ENCODE data around the gene CCDC28B. TPM values are rescaled to one million over a fixed set of nuclear protein-coding genes. Genes with fewer than 3 reads are reported as not detected.

CCDC28B gene
- total RNA-seq, 2 experiments from 2014 or later: 20.2 to 23.5 TPM

DNA sequence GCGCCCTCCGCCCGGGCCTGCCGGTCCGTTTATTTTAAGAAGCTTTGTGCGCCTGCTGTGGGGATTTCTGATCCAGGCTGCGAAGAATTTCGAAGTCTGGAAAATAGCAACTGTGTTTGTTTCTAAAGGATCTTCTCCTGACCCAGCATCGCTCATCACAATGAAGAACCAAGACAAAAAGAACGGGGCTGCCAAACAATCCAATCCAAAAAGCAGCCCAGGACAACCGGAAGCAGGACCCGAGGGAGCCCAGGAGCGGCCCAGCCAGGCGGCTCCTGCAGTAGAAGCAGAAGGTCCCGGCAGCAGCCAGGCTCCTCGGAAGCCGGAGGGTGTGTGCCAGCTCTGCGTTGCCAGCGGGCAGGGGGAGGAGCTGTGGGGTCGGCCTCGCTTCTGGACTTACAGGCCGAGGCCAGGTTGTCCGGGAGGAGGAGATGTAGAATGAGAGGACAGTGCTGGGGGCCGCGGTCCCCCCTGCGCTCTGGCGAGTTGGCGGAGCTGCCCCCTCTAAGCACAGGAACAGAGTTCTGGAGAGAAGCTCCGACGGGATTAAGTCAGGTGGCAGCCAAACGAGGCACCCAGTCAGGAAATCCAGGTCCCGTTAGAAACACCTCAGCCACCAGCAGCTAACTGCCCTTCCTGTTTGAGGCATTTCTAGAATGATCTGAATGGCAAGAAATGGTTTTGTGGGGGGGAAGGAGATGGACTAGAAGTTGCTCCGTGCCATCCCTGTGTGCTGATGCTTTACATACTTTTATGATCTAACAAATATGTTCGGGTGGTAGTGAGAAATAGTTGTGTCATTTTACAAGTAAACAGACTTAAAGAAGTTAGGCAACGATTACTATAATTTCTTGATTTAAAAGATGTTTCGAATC is 20.0 kb upstream of the CCDC28B start:
- ChIA-PET POLR2A (interaction anchor here (0.6 to 8.1 kb wide), 18 partner anchors 12 to 638 kb away, joined by 3 to 109 read pairs (median 6); partner anchors contain the start of genes BSDC1, CCDC28B, HDAC1 and IQCC), CTCF (interaction anchor here (1.0 to 3.5 kb wide), 9 partner anchors 26 to 221 kb away, joined by 3 to 15 read pairs (median 4); partner anchors contain the start of genes IQCC and KPNA6)
- peaks cover 50% of the 10 kb centered on the region for H3K36me3 Mint-ChIP-seq (ENCODE audit: low read depth)
- DNase-seq: peak; percentile 51
- peak overlapping the region; percentile 88 for H3K27ac Mint-ChIP-seq
- H3K27me3 Mint-ChIP-seq: no peaks in the 10 kb centered on the region
- H3K9me3 Mint-ChIP-seq: no peaks in the 10 kb centered on the region
- H3K4me3 Mint-ChIP-seq: peak overlapping the region; percentile 88
- H3K4me1 Mint-ChIP-seq: peaks cover 49% of the 10 kb centered on the region

GRCh38 chr1:32181065-32181464 is 19.3 kb upstream of the CCDC28B start:
- Mint-ChIP-seq H3K27me3 (no peaks in the 10 kb centered on the region), H3K27ac (peak overlapping the region; percentile 88), H3K4me1 (peaks cover 54% of the 10 kb centered on the region), H3K36me3 (ENCODE audit: low read depth) (peaks cover 52% of the 10 kb centered on the region), H3K4me3 (peak overlapping the region; percentile 88), H3K9me3 (no peaks in the 10 kb centered on the region)
- ChIA-PET POLR2A (interaction anchor here (1.0 to 8.1 kb wide), 12 partner anchors 16 to 637 kb away, joined by 3 to 109 read pairs (median 10); partner anchors contain the start of genes CCDC28B, IQCC, KPNA6 and LCK), CTCF (interaction anchor here (1.3 to 3.5 kb wide), 4 partner anchors 35 to 73 kb away, joined by 6 to 15 read pairs (median 12); partner anchors contain the start of gene KPNA6)
- DNase-seq: no peak

DNA sequence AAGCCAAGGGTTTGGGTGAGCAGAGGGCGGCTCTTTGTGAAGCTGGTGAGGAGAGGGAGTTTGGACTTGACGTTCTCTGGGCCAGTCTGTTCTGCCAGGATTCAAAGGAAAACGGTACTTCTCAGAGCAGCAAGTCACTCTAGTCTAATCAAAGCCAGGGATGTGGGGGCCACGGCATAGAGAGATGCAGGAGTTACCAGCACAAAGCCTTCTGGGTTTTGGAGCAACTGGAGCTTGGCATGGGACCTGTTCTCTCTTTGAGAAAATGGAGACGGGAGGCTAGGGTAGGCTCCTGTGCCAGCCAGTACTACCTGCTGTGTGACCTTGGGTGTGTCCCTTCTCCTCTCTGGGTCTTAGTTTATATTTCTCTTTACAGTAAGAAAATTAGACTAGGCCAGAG is 18.8 kb upstream of the CCDC28B start:
- DNase-seq: no peak
- ChIA-PET POLR2A (interaction anchor here (1.1 to 8.1 kb wide), 7 partner anchors 16 to 171 kb away, joined by 3 to 109 read pairs (median 19); partner anchors contain the start of genes CCDC28B, KPNA6, LCK and TMEM39B), CTCF (interaction anchor here (0.8 to 3.5 kb wide), 3 partner anchors 67 to 73 kb away, joined by 3 to 15 read pairs (median 9); partner anchors contain the start of gene KPNA6)
- Mint-ChIP-seq H3K4me3 (peak overlapping the region; percentile 88), H3K36me3 (ENCODE audit: low read depth) (peaks cover 57% of the 10 kb centered on the region), H3K9me3 (no peaks in the 10 kb centered on the region), H3K27me3 (no peaks in the 10 kb centered on the region), H3K4me1 (peaks cover 59% of the 10 kb centered on the region), H3K27ac (peak overlapping the region; percentile 88)

- Mint-ChIP-seq H3K4me3 (peak overlapping the region; percentile 88), H3K9me3 (no peaks in the 10 kb centered on the region), H3K27me3 (no peaks in the 10 kb centered on the region), H3K36me3 (ENCODE audit: low read depth) (peaks cover 62% of the 10 kb centered on the region), H3K27ac (peak overlapping the region; percentile 88), H3K4me1 (peaks cover 61% of the 10 kb centered on the region)
- ChIA-PET CTCF (interaction anchor here (0.8 to 3.5 kb wide), 2 partner anchors 66 to 74 kb away, joined by 3 to 15 read pairs; partner anchors contain the start of gene KPNA6), POLR2A (interaction anchor here (1.1 to 8.1 kb wide), 4 partner anchors 15 to 109 kb away, joined by 3 to 109 read pairs (median 15); partner anchors contain the start of genes CCDC28B and LCK)
- DNase-seq: no peak
Measured at GRCh38 chr1:32182060-32182459, 18.3 kb upstream of the CCDC28B start.

DNA sequence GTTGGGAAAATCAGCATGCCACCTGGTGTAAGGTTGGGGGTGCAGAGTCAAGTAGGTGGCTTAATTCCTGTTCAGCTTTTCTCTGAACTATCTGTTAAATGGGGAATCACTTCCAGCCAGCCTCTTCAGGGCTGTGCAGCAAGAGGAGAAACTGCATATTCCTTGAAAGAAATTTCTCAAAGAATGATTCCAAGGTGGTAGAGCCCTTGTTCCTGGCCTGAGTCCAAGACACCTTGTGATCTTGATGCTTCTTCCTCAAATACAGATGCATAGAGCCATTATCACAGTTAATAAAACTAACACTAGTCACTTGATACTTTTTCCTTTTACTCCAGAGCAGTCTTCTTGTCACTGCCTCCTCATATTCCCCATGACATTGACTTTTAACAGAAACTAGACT is 15.7 kb upstream of the CCDC28B start:
- ChIA-PET CTCF (interaction anchor here (0.5 kb wide), 1 partner anchor 112 kb away, joined by 3 read pairs; the partner anchor contains the start of gene TMEM39B), POLR2A (interaction anchor here (1.5 to 8.1 kb wide), 2 partner anchors 13 to 171 kb away, joined by 3 to 109 read pairs; partner anchors contain the start of genes CCDC28B and KHDRBS1)
- peaks cover 58% of the 10 kb centered on the region for H3K4me1 Mint-ChIP-seq
- no peaks in the 10 kb centered on the region for H3K9me3 Mint-ChIP-seq
- no peaks in the 10 kb centered on the region for H3K27me3 Mint-ChIP-seq
- no peak for DNase-seq
- no peak overlapping the region for H3K27ac Mint-ChIP-seq
- H3K4me3 Mint-ChIP-seq: no peak overlapping the region
- H3K36me3 Mint-ChIP-seq (ENCODE audit: low read depth): peaks cover 83% of the 10 kb centered on the region

DNA sequence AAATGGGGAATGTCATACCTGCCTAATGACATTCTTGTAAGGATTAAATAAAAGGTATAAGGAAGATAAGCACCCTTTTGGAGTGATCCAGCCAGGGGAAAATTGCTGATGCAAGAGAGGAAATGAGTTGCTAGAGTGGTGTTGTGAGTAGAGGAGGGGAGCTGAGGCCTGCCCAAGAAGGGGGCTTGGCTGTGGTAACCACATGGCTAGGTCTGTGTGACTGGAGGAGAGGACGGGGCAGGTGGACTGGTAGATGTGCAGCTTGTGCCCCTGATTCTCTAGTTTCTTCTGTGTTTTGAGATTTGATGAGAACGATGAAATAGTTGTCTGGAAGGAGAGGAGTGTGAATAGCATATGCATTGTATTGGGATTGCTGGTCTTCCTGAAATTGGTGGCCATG is 14.3 kb upstream of the CCDC28B start:
- peak overlapping the region; percentile 38 for H3K4me3 Mint-ChIP-seq
- H3K36me3 Mint-ChIP-seq (ENCODE audit: low read depth): peaks cover 84% of the 10 kb centered on the region
- no peaks in the 10 kb centered on the region for H3K9me3 Mint-ChIP-seq
- ChIA-PET POLR2A (interaction anchor here (0.7 kb wide), 1 partner anchor 9 kb away, joined by 6 read pairs; no protein-coding TSS in a partner anchor), CTCF (interaction anchor here (0.6 kb wide), 1 partner anchor 33 kb away, joined by 3 read pairs; no protein-coding TSS in a partner anchor)
- H3K4me1 Mint-ChIP-seq: peaks cover 52% of the 10 kb centered on the region
- H3K27me3 Mint-ChIP-seq: no peaks in the 10 kb centered on the region
- H3K27ac Mint-ChIP-seq: peak overlapping the region; percentile 86
- no peak for DNase-seq

DNA sequence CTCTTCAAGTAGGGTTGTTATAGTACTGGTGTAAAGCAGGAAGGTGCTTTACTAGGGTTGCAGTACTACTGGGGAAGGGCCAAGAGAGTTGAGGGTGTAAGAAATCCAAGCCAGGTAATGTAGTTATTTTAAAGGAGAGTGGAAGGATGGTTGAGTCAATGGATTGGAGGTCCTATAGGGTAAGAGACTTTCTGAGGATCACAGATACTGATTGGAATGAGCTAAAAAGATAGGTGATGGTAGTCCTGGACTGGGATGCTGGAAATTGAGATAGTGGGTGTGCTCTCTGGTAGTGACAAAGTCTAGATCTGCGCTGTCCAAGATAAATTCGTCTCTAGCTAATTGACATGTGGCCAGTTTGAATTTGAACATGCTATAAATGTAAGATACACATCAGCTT is 13.9 kb upstream of the CCDC28B start:
- POLR2A ChIA-PET: interaction anchor here (0.7 kb wide), 1 partner anchor 9 kb away, joined by 6 read pairs; no protein-coding TSS in a partner anchor
- CTCF ChIA-PET: interaction anchor here (0.6 kb wide), 1 partner anchor 32 kb away, joined by 3 read pairs; no protein-coding TSS in a partner anchor
- H3K36me3 Mint-ChIP-seq (ENCODE audit: low read depth): peaks cover 84% of the 10 kb centered on the region

DNA sequence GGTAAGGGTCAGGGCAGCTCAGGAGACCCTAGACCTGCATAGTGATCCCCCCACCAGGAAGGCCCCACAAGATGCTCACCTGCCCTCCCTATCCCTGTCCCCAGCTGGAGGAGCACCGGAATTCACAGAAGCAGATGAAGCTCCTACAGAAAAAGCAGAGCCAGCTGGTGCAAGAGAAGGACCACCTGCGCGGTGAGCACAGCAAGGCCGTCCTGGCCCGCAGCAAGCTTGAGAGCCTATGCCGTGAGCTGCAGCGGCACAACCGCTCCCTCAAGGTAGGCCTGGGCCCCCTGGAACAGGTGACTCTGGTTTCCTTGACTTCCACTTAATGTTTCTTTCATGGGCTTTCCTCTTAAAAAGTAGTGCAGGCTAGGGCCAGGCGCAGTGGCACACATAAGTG is 12.5 kb upstream of the CCDC28B start:
- Mint-ChIP-seq H3K36me3 (ENCODE audit: low read depth) (peaks cover 84% of the 10 kb centered on the region), H3K9me3 (no peaks in the 10 kb centered on the region), H3K27me3 (no peaks in the 10 kb centered on the region), H3K4me1 (peaks cover 46% of the 10 kb centered on the region), H3K4me3 (no peak overlapping the region), H3K27ac (no peak overlapping the region)
- CTCF ChIA-PET: no interaction called here
- POLR2A ChIA-PET: interaction anchor here (0.7 kb wide), 1 partner anchor 13 kb away, joined by 3 read pairs; no protein-coding TSS in a partner anchor
- no peak for DNase-seq

More for the DNA sequence above, 13.9 kb upstream of the CCDC28B start:
- H3K4me1 Mint-ChIP-seq: peaks cover 51% of the 10 kb centered on the region
- peak overlapping the region; percentile 38 for H3K4me3 Mint-ChIP-seq
- no peaks in the 10 kb centered on the region for H3K27me3 Mint-ChIP-seq
- H3K27ac Mint-ChIP-seq: peak overlapping the region; percentile 86
- H3K9me3 Mint-ChIP-seq: no peaks in the 10 kb centered on the region
- DNase-seq: no peak

GRCh38 chr1:32192220-32192948 is 8.0 kb upstream of the CCDC28B start:
- Mint-ChIP-seq H3K27me3 (no peaks in the 10 kb centered on the region), H3K36me3 (ENCODE audit: low read depth) (peaks cover 92% of the 10 kb centered on the region), H3K4me3 (no peak overlapping the region), H3K27ac (no peak overlapping the region), H3K4me1 (peaks cover 55% of the 10 kb centered on the region), H3K9me3 (no peaks in the 10 kb centered on the region)
- CTCF ChIA-PET: interaction anchor here (2.3 kb wide), 1 partner anchor 24 kb away, joined by 10 read pairs; no protein-coding TSS in a partner anchor
- DNase-seq: no peak
- POLR2A ChIA-PET: interaction anchor here (2.5 to 12.3 kb wide), 3 partner anchors 11 to 23 kb away, joined by 5 to 109 read pairs (median 46); partner anchors contain the start of genes DCDC2B, IQCC and TXLNA

DNA sequence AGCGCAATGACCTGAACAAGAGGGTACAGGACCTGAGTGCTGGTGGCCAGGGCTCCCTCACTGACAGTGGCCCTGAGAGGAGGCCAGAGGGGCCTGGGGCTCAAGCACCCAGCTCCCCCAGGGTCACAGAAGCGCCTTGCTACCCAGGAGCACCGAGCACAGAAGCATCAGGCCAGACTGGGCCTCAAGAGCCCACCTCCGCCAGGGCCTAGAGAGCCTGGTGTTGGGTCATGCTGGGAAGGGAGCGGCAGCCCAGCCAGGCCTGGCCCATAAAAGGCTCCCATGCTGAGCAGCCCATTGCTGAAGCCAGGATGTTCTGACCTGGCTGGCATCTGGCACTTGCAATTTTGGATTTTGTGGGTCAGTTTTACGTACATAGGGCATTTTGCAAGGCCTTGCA is 5.4 kb upstream of the CCDC28B start:
- Mint-ChIP-seq H3K36me3 (ENCODE audit: low read depth) (peaks cover 82% of the 10 kb centered on the region), H3K4me3 (no peak overlapping the region), H3K4me1 (peaks cover 70% of the 10 kb centered on the region), H3K27me3 (no peaks in the 10 kb centered on the region), H3K9me3 (no peaks in the 10 kb centered on the region), H3K27ac (no peak overlapping the region)
- no peak for DNase-seq
- CTCF ChIA-PET: interaction anchor here (1.3 to 1.6 kb wide), 2 partner anchors 11 to 86 kb away, joined by 3 to 4 read pairs; partner anchors contain the start of gene KPNA6
- POLR2A ChIA-PET: interaction anchor here (0.6 to 12.3 kb wide), 6 partner anchors 9 to 142 kb away, joined by 3 to 109 read pairs (median 5); partner anchors contain the start of genes DCDC2B, IQCC and TXLNA

DNA sequence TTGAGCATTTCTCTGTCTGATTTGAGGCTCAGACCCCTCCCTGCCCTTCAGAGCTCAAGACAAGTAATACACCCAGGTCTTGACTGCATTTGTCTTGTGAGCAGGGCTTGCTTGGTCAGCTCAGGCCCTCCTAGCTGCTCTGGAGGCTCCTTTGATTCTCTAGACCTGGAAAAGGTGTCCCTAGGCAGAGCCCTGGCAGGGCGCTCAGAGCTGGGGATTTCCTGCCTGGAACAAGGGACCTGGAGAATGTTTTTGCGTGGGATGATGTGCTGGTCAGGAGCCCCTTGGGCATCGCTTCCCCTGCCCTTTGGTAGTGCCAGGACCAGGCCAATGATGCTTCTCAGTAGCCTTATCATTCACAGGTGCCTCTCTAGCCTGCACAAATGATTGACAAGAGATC is 4.9 kb upstream of the CCDC28B start:
- Mint-ChIP-seq H3K4me1 (peaks cover 75% of the 10 kb centered on the region), H3K27ac (no peak overlapping the region), H3K36me3 (ENCODE audit: low read depth) (peaks cover 77% of the 10 kb centered on the region), H3K9me3 (no peaks in the 10 kb centered on the region), H3K4me3 (no peak overlapping the region), H3K27me3 (no peaks in the 10 kb centered on the region)
- no peak for DNase-seq
- CTCF ChIA-PET: interaction anchor here (1.3 to 1.6 kb wide), 2 partner anchors 11 to 87 kb away, joined by 3 to 4 read pairs; partner anchors contain the start of gene KPNA6
- POLR2A ChIA-PET: interaction anchor here (0.7 to 12.3 kb wide), 7 partner anchors 9 to 140 kb away, joined by 3 to 109 read pairs (median 4); partner anchors contain the start of genes DCDC2B, IQCC, MARCKSL1 and TXLNA
